Caki2 (cell line): ENCODE data around the gene CHRDL1. TPM values are rescaled to one million over a fixed set of nuclear protein-coding genes. Genes with fewer than 3 reads are reported as not detected.
"Not testable (repeated sequence)": the region's sequence is repeated elsewhere in the genome, so short reads cannot be mapped to it uniquely, and the experiment has no call there.

ENCODE experiments used
- DNase-seq: peaks from one replicate; pipeline ENCODE4 v3.0.0-alpha.2; 2015; ENCODE audit warnings: low read depth
- in situ Hi-C: cut with HindIII; loops from 2 replicates; pipeline ENCODE4 v1.10.0; 2016; ENCODE audit warnings: low sequenced_read_pairs, low pct_unique_long_range_greater_than_20kb, mixed read lengths
- total RNA-seq: library from RNA; depleted of rRNA; stranded (reverse); fragments of >200 nt; shearing (Covaris generic); gene quantifications from 2 replicates; pipeline ENCODE4 v1.2.3, GENCODE V29; 2014; ENCODE audit warnings: low replicate concordance; rRNA removed

The CHRDL1 gene
- 0.17 and 0.72 TPM in 2 replicates for total RNA-seq

GRCh38 chrX:110795645-110796406, at the start of gene CHRDL1:
Gene CHRDL1, minus strand, starts transcription at chrX:110795817. Its CDS starts 3,636 bp downstream, at chrX:110792181.
- in situ Hi-C loops, result no loop called here

GRCh38 chrX:110836982-110837381, 41.4 kb upstream of the CHRDL1 start:
- in situ Hi-C loops, result no loop called here
- DNase-seq, result no peak

More at GRCh38 chrX:110795645-110796406, at the start of gene CHRDL1:
- peak; percentile 19 for DNase-seq

GRCh38 chrX:110836451-110836850, 40.8 kb upstream of the CHRDL1 start:
- in situ Hi-C loops, result no loop called here
- no peak for DNase-seq

- DNase-seq, result no peak
Measured at GRCh38 chrX:110836001-110836400, 40.4 kb upstream of the CHRDL1 start.

GRCh38 chrX:110825972-110826371, 30.4 kb upstream of the CHRDL1 start:
- no peak for DNase-seq
- in situ Hi-C loops, result no loop called here

More at GRCh38 chrX:110836001-110836400, 40.4 kb upstream of the CHRDL1 start:
- in situ Hi-C loops, result no loop called here

GRCh38 chrX:110816543-110816942, 20.9 kb upstream of the CHRDL1 start:
- DNase-seq, in situ Hi-C loops: not testable (repeated sequence)

- no peak for DNase-seq
- in situ Hi-C loops, result no loop called here
Measured at GRCh38 chrX:110806145-110806544, 10.5 kb upstream of the CHRDL1 start.

GRCh38 chrX:110805303-110805702, 9.7 kb upstream of the CHRDL1 start:
- in situ Hi-C loops, result no loop called here
- DNase-seq, result no peak

- in situ Hi-C loops, result no loop called here
- no peak for DNase-seq
Measured at GRCh38 chrX:110804446-110804845, 8.8 kb upstream of the CHRDL1 start.

GRCh38 chrX:110803506-110803905, 7.9 kb upstream of the CHRDL1 start:
- in situ Hi-C loops, result no loop called here
- DNase-seq, result no peak

GRCh38 chrX:110796407-110796697, 735 bp upstream of the CHRDL1 start:
- DNase-seq, result no peak
- in situ Hi-C loops, result no loop called here

- DNase-seq, result no peak
- in situ Hi-C loops, result no loop called here
Measured at GRCh38 chrX:110794601-110795000, 1.0 kb downstream of the CHRDL1 start.

GRCh38 chrX:110791071-110791470, 4.5 kb downstream of the CHRDL1 start:
- in situ Hi-C loops, result no loop called here
- DNase-seq, result no peak

- no peak for DNase-seq
- in situ Hi-C loops, result no loop called here
Measured at GRCh38 chrX:110786486-110786885, 9.1 kb downstream of the CHRDL1 start.

GRCh38 chrX:110759785-110760184, 35.8 kb downstream of the CHRDL1 start:
- DNase-seq, result peak; percentile 1

GRCh38 chrX:110758781-110759422, 36.7 kb downstream of the CHRDL1 start:
- no peak for DNase-seq
- in situ Hi-C loops, result no loop called here

More at GRCh38 chrX:110759785-110760184, 35.8 kb downstream of the CHRDL1 start:
- in situ Hi-C loops, result no loop called here

GRCh38 chrX:110755611-110756010, 40.0 kb downstream of the CHRDL1 start:
- in situ Hi-C loops, result no loop called here
- DNase-seq, result peak; percentile 9

GRCh38 chrX:110755061-110755460, 40.6 kb downstream of the CHRDL1 start:
- no peak for DNase-seq
- in situ Hi-C loops, result no loop called here

GRCh38 chrX:110750526-110751189, 45.0 kb downstream of the CHRDL1 start:
- in situ Hi-C loops, result no loop called here
- no peak for DNase-seq
